LNCaP clone FGC (cell line): ENCODE data around the gene CNDP2.

Experiments used
- DNase-seq: peaks from one replicate; pipeline ENCODE4 v3.0.0-alpha.2; 2011; ENCODE audit warnings: low read depth
- H3K4me3 ChIP-seq: 2 replicates; pipeline ENCODE4 v1.5.1; 2011; ENCODE audit warnings: mild to moderate bottlenecking, low read depth, low read length, control low read depth
- CTCF ChIP-seq: IDR thresholded peaks from 2 replicates; pipeline ENCODE4 v1.5.1; 2012; ENCODE audit warnings: mild to moderate bottlenecking; ENCODE audit not compliant: control insufficient read depth, insufficient read depth; ENCODE audit errors: extremely low read depth

Gene CNDP2

GRCh38 chr18:74544898-74545297 lies 48.7 kb downstream of the CNDP2 start:
- no peak for DNase-seq
- TF ChIP-seq CTCF: no peak
- H3K4me3 ChIP-seq: no peak overlapping the region

- H3K4me3 ChIP-seq: no peak overlapping the region
- TF ChIP-seq CTCF: no peak
- no peak for DNase-seq
These were observed 49.8 kb downstream of the CNDP2 start for GRCh38 chr18:74546007-74546406.

- no peak for TF ChIP-seq CTCF
- DNase-seq: no peak
- H3K4me3 ChIP-seq: no peak overlapping the region
These were observed 50.8 kb downstream of the CNDP2 start for GRCh38 chr18:74546751-74547530.

GRCh38 chr18:74547860-74548259 lies 51.7 kb downstream of the CNDP2 start:
- H3K4me3 ChIP-seq: no peak overlapping the region
- TF ChIP-seq CTCF: no peak

GRCh38 chr18:74549591-74550104 lies 53.5 kb downstream of the CNDP2 start:
- TF ChIP-seq CTCF: no peak
- no peak for DNase-seq
- no peak overlapping the region for H3K4me3 ChIP-seq

More at GRCh38 chr18:74547860-74548259, 51.7 kb downstream of the CNDP2 start:
- DNase-seq: no peak

GRCh38 chr18:74550886-74551285 lies 54.7 kb downstream of the CNDP2 start:
- H3K4me3 ChIP-seq: no peak overlapping the region
- no peak for TF ChIP-seq CTCF

GRCh38 chr18:74551452-74551851 lies 55.3 kb downstream of the CNDP2 start:
- no peak for DNase-seq
- no peak overlapping the region for H3K4me3 ChIP-seq
- no peak for TF ChIP-seq CTCF

More at GRCh38 chr18:74550886-74551285, 54.7 kb downstream of the CNDP2 start:
- no peak for DNase-seq
